Astrocyte of the cerebellum (primary cell): ENCODE data around the gene ZKSCAN5.

Source experiments
- DNase-seq: peaks from one replicate; pipeline ENCODE4 v3.0.0-alpha.2; 2011; ENCODE audit warnings: low read depth
- H3K4me3 ChIP-seq: 2 replicates; pipeline ENCODE4 v1.5.1; 2011; ENCODE audit warnings: mild to moderate bottlenecking, low read depth, low read length, moderate library complexity
- CTCF ChIP-seq: IDR thresholded peaks from 2 replicates; pipeline ENCODE4 v1.5.1; 2012; ENCODE audit warnings: low read length, low read depth, moderate library complexity, mild to moderate bottlenecking; ENCODE audit errors: missing control alignments
- in situ Hi-C: cut with HindIII; loops from 2 replicates; pipeline ENCODE4 v1.10.0; 2017; ENCODE audit warnings: low sequenced_read_pairs

ZKSCAN5 gene

GRCh38 chr7:99473315-99473596 is 31.2 kb upstream of the ZKSCAN5 start:
- DNase-seq: peak; percentile 42
- peak overlapping the region; percentile 96 for H3K4me3 ChIP-seq
- TF ChIP-seq CTCF: no peak
- in situ Hi-C loops: no loop called here

- DNase-seq: no peak
- TF ChIP-seq CTCF: no peak
- in situ Hi-C loops: loop anchor here (5.0 kb wide), 1 partner anchor 81 kb away; the partner anchor contains the start of gene ZNF655
- no peak overlapping the region for H3K4me3 ChIP-seq
Observed at GRCh38 chr7:99476107-99476506, 28.4 kb upstream of the ZKSCAN5 start.

GRCh38 chr7:99478464-99479440 is 25.7 kb upstream of the ZKSCAN5 start:
- no peak for TF ChIP-seq CTCF
- H3K4me3 ChIP-seq: no peak overlapping the region
- DNase-seq: no peak
- in situ Hi-C loops: loop anchor here (5.0 kb wide), 1 partner anchor 79 kb away; the partner anchor contains the start of gene ZNF655

- in situ Hi-C loops: no loop called here
- H3K4me3 ChIP-seq: no peak overlapping the region
- TF ChIP-seq CTCF: no peak
- DNase-seq: no peak
Observed at GRCh38 chr7:99485094-99485493, 19.4 kb upstream of the ZKSCAN5 start.

- DNase-seq: no peak
- in situ Hi-C loops: no loop called here
- no peak for TF ChIP-seq CTCF
- no peak overlapping the region for H3K4me3 ChIP-seq
Observed at GRCh38 chr7:99489235-99489634, 15.2 kb upstream of the ZKSCAN5 start.

GRCh38 chr7:99490878-99491277 is 13.6 kb upstream of the ZKSCAN5 start:
- TF ChIP-seq CTCF: no peak
- in situ Hi-C loops: no loop called here
- H3K4me3 ChIP-seq: no peak overlapping the region
- DNase-seq: no peak
